ENCODE results near the gene NPB. TPM values are rescaled to one million over a fixed set of nuclear protein-coding genes. Genes with fewer than 3 reads are reported as not detected.

The NPB gene
- polyA plus RNA-seq, 1 donor (not counting 4 experiments of a cell fraction or from before 2014, with no cell fraction given) = not detected

GRCh38 chr17:81918832-81919545 is 17.0 kb downstream of the NPB start:
- Histone ChIP-seq H2AFZ (ENCODE audit: control insufficient read depth, low read length) (no peak overlapping the region), H3K79me2 (ENCODE audit: control insufficient read depth, insufficient read depth, low read length) (peaks cover 65% of the 10 kb centered on the region), H3K4me2 (ENCODE audit: control insufficient read depth, extremely low read depth, insufficient read depth, low read depth, low read length) (no peak overlapping the region), H4K20me1 (ENCODE audit: control insufficient read depth, extremely low read depth, insufficient read depth, low read length) (peaks cover 9% of the 10 kb centered on the region), H3K4me1 (ENCODE audit: control insufficient read depth, extremely low read depth, insufficient read depth, low read length) (peaks cover 22% of the 10 kb centered on the region), H3K4me3 (ENCODE audit: control insufficient read depth in 2 of 3, extremely low read depth in 1 of 3, insufficient read depth in 2 of 3, low read depth in 1 of 3, low read length in 3 of 3) (no peak overlapping the region), H3K27me3 (ENCODE audit: control insufficient read depth, extremely low read depth, insufficient read depth, low read length) (no peaks in the 10 kb centered on the region), H3K9me3 (ENCODE audit: control insufficient read depth, low read depth, low read length) (no peaks in the 10 kb centered on the region), H3K9me1 (ENCODE audit: control insufficient read depth, extremely low read depth, insufficient read depth, low read length) (no peaks in the 10 kb centered on the region), H3K27ac (ENCODE audit: control insufficient read depth, insufficient read depth, low read length) (no peak overlapping the region), H3K36me3 (ENCODE audit: control insufficient read depth in 2 of 2, extremely low read depth in 1 of 2, insufficient read depth in 2 of 2, low read length in 2 of 2) (peaks cover 36 to 43% of the 10 kb centered on the region in 2 experiments), H3K9ac (ENCODE audit: control insufficient read depth, extremely low read depth, insufficient read depth, low read length) (no peak overlapping the region)
- dilution Hi-C loops (cut with MboI; ENCODE audit: extremely low pct_ligation_motif_present, low sequenced_read_pairs) = no loop called here
- FAIRE-seq (no peak), DNase-seq (ENCODE audit: low read depth, low spot score) (no peak)
- TF ChIP-seq EZH2 (IDR thresholded peaks at IDR 0.05; ENCODE audit: low read length) = no peak
- TF ChIP-seq CTCF (optimal IDR thresholded peaks at IDR 0.05 in 1 of 3, IDR thresholded peaks at IDR 0.05 in 1 of 3, conservative IDR thresholded peaks at IDR 0.05 in 1 of 3; ENCODE audit: extremely low read depth in 1 of 3, insufficient read depth in 2 of 3, low read length in 3 of 3) = no peak

- Histone ChIP-seq H2AFZ (ENCODE audit: control insufficient read depth, low read length) (no peak overlapping the region), H4K20me1 (ENCODE audit: control insufficient read depth, extremely low read depth, insufficient read depth, low read length) (peaks cover 12% of the 10 kb centered on the region), H3K4me3 (ENCODE audit: control insufficient read depth in 2 of 3, extremely low read depth in 1 of 3, insufficient read depth in 2 of 3, low read depth in 1 of 3, low read length in 3 of 3) (no peak overlapping the region), H3K9ac (ENCODE audit: control insufficient read depth, extremely low read depth, insufficient read depth, low read length) (no peak overlapping the region), H3K9me1 (ENCODE audit: control insufficient read depth, extremely low read depth, insufficient read depth, low read length) (no peaks in the 10 kb centered on the region), H3K27me3 (ENCODE audit: control insufficient read depth, extremely low read depth, insufficient read depth, low read length) (no peaks in the 10 kb centered on the region), H3K36me3 (ENCODE audit: control insufficient read depth in 2 of 2, extremely low read depth in 1 of 2, insufficient read depth in 2 of 2, low read length in 2 of 2) (peaks cover 24 to 33% of the 10 kb centered on the region in 2 experiments), H3K27ac (ENCODE audit: control insufficient read depth, insufficient read depth, low read length) (no peak overlapping the region), H3K9me3 (ENCODE audit: control insufficient read depth, low read depth, low read length) (no peaks in the 10 kb centered on the region), H3K4me1 (ENCODE audit: control insufficient read depth, extremely low read depth, insufficient read depth, low read length) (peaks cover 33% of the 10 kb centered on the region), H3K79me2 (ENCODE audit: control insufficient read depth, insufficient read depth, low read length) (peaks cover 77% of the 10 kb centered on the region), H3K4me2 (ENCODE audit: control insufficient read depth, extremely low read depth, insufficient read depth, low read depth, low read length) (no peak overlapping the region)
- dilution Hi-C loops (cut with MboI; ENCODE audit: extremely low pct_ligation_motif_present, low sequenced_read_pairs) = no loop called here
- FAIRE-seq (no peak), DNase-seq (ENCODE audit: low read depth, low spot score) (no peak)
- TF ChIP-seq CTCF (optimal IDR thresholded peaks at IDR 0.05 in 1 of 3, IDR thresholded peaks at IDR 0.05 in 1 of 3, conservative IDR thresholded peaks at IDR 0.05 in 1 of 3; ENCODE audit: extremely low read depth in 1 of 3, insufficient read depth in 2 of 3, low read length in 3 of 3) = no peak
These were observed 18.8 kb downstream of the NPB start for GRCh38 chr17:81920612-81921536.
